Activated B cell treated with CpG ODN at 0.5 μM for 24 hours (primary cell): ENCODE results near the gene PNKP. TPM values are rescaled to one million over a fixed set of nuclear protein-coding genes. Genes with fewer than 3 reads are reported as not detected.

Experiments
- ATAC-seq: fragments of 200-7000 bp; cut with Tn5 transposase; one replicate; pipeline ENCODE4 v1.10.0; 2021; ENCODE audit warnings: low read depth, mild to moderate bottlenecking, moderate library complexity
- CTCF ChIA-PET: fragments of 350-600 bp; sonication (Branson Sonifier 250); formaldehyde crosslinking; loops from one replicate; lab custom pipeline; 2021; ENCODE audit warnings: antibody characterized with exemption; lab: Charles Lee
- POLR2A ChIA-PET: fragments of 350-600 bp; sonication (Branson Sonifier 250); formaldehyde crosslinking; loops from one replicate; lab custom pipeline; 2021; ENCODE audit warnings: antibody characterized with exemption; lab: Charles Lee
- DNase-seq: peaks from one replicate; pipeline ENCODE4 v3.0.0; 2022
- H3K27ac Mint-ChIP-seq: one replicate; pipeline ENCODE4 v1.8.0; 2020; ENCODE audit warnings: mixed read lengths
- H3K27me3 Mint-ChIP-seq: one replicate; pipeline ENCODE4 v1.8.0; 2021; ENCODE audit warnings: mixed read lengths
- H3K36me3 Mint-ChIP-seq: one replicate; pipeline ENCODE4 v1.8.0; 2021; ENCODE audit warnings: low read depth, mixed read lengths
- H3K4me1 Mint-ChIP-seq: one replicate; pipeline ENCODE4 v1.8.0; 2021; ENCODE audit warnings: mixed read lengths
- H3K4me3 Mint-ChIP-seq: one replicate; pipeline ENCODE4 v1.8.0; 2020; ENCODE audit warnings: mild to moderate bottlenecking, mixed read lengths
- H3K9me3 Mint-ChIP-seq: one replicate; pipeline ENCODE4 v1.8.0; 2020; ENCODE audit warnings: mixed read lengths
- intact Hi-C: fragments of 100-400 bp; cut with micrococcal nuclease; formaldehyde crosslinking; loops from one replicate; pipeline ENCODE4 v1.15.1; 2024
- total RNA-seq: library from RNA; stranded (reverse); gene quantifications from 2 replicates; pipeline ENCODE4 v1.2.3, GENCODE V29; 2022
- TF ChIP-seq, protein P1 (sequence below): fragments of 200-600 bp; IDR thresholded peaks from one replicate; pipeline ENCODE4 v1.8.0; 2022; ENCODE audit warnings: antibody characterized with exemption, mild to moderate bottlenecking

The PNKP gene
- total RNA-seq, 1 donor from 2014 or later: 205 TPM

DNA sequence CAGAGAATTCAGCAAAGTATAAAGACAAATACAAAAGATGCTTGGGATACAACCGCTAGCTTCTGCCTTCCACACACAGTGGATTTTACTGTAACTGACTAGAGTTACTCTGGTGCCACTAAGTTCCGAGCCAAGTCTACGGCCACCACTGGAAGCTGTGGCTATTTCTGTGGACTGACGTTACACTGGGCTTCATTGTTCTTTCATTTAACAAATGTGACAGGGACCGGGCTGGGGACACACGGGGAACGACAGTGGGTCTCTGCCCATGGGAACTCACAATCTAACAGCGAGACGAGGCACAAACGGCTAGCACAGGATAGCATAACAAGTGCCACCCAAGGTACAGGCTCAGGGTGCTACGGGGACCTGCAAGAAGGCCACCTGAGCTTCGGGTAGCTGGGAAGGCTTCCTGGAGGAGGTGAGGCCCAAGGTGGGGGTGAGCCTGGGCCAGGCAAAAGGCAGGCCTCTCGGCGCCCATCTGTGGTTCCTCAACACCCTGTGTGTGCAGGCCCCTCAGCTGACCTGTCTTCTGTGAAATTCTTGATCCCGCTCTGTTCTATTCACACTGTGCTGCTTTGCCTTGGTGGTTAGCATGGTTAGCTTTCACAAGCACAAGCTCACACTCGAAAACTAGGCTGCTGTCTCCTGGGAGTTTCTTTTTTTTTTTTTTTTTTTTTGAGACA is 39.6 kb upstream of the PNKP start:
- peak; percentile 18 for ATAC-seq
- Mint-ChIP-seq H3K4me1 (peaks cover 72% of the 10 kb centered on the region), H3K27me3 (no peaks in the 10 kb centered on the region), H3K36me3 (peaks cover 39% of the 10 kb centered on the region), H3K4me3 (peak overlapping the region; percentile 58), H3K9me3 (no peaks in the 10 kb centered on the region), H3K27ac (peak overlapping the region; percentile 65)
- no peak for DNase-seq
- intact Hi-C loops: no loop called here
- TF ChIP-seq, protein P1, sequence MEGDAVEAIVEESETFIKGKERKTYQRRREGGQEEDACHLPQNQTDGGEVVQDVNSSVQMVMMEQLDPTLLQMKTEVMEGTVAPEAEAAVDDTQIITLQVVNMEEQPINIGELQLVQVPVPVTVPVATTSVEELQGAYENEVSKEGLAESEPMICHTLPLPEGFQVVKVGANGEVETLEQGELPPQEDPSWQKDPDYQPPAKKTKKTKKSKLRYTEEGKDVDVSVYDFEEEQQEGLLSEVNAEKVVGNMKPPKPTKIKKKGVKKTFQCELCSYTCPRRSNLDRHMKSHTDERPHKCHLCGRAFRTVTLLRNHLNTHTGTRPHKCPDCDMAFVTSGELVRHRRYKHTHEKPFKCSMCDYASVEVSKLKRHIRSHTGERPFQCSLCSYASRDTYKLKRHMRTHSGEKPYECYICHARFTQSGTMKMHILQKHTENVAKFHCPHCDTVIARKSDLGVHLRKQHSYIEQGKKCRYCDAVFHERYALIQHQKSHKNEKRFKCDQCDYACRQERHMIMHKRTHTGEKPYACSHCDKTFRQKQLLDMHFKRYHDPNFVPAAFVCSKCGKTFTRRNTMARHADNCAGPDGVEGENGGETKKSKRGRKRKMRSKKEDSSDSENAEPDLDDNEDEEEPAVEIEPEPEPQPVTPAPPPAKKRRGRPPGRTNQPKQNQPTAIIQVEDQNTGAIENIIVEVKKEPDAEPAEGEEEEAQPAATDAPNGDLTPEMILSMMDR: no peak
- CTCF ChIA-PET: interaction anchor here (4.6 kb wide), 1 partner anchor 10 kb away, joined by 16 read pairs; no protein-coding TSS in a partner anchor
- POLR2A ChIA-PET: interaction anchor here (0.6 to 14.0 kb wide), 13 partner anchors 10 to 1281 kb away, joined by 3 to 317 read pairs (median 7); partner anchors contain the start of genes AKT1S1, ATF5, IL4I1 and KCNC3

DNA sequence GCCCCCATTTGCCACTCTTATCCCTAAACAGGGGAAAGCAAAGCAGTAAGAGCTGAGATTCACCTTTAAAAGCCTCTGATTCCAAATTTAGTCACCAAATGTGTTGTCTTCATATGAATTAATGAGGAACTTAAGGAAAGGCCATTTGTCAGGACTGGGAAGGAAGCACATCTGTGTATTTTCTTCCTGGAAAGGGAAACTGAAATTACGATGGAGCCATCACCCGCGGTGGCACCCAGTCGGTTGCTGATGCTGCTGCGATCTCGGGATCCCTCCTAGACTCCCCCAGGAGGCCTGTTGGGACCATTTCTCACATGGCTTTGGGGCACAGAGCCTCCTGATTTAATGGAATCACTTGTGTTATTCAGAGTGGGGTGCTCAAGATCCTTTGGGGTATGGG is 36.8 kb upstream of the PNKP start:
- TF ChIP-seq, protein P1: no peak
- intact Hi-C loops: no loop called here
- Mint-ChIP-seq H3K4me3 (no peak overlapping the region), H3K9me3 (no peaks in the 10 kb centered on the region), H3K27ac (peak overlapping the region; percentile 18), H3K27me3 (no peaks in the 10 kb centered on the region), H3K4me1 (peaks cover 55% of the 10 kb centered on the region), H3K36me3 (peaks cover 26% of the 10 kb centered on the region)
- no peak for DNase-seq
- no peak for ATAC-seq
- ChIA-PET CTCF (interaction anchor here (4.6 kb wide), 1 partner anchor 13 kb away, joined by 16 read pairs; no protein-coding TSS in a partner anchor), POLR2A (interaction anchor here (1.1 to 1.7 kb wide), 2 partner anchors 16 to 25 kb away, joined by 4 to 9 read pairs; partner anchors contain the start of genes ATF5 and NUP62)

DNA sequence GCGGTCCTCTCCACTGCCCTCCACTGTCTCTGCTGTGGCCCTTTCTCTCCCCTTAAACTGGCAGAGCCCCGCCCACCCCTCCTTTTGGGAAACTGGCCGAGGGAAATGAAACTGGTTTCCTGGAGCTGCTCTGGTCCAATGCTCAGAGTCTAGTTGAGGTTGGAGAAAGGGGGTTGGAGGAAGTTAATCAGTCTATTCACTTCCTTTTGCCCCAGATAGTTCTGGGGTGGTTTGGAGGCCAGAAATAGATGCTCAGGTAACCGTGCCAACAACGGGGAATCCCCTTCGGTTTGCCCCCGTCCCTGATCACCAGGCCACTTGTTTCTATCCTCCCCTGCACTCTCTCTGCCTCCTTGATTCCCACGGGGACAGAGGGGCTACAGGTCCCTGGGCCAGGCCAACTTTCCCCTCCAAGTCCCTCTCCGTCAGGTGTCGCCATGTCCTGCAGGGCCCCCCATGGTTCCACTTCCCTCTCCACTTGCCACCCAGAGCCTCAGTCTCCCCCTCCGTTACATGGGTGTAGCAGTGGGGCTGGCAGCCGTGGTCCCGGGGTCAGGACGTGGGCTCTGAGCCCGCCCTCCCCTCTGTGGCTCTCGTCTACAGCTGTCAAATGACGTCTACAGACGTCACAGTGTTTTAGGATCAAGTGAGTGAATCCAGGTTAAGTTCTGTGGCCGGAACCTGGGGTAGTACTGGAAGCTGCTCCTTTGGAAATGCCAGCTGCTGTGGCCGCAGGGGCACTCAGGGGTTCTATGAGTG is 29.7 kb upstream of the PNKP start, which contains the start of gene IL4I1:
TSS of gene IL4I1 (minus strand) at position 25 of the 759 bp plus-strand sequence. CDS start 727 bp downstream, outside the sequence.
- Mint-ChIP-seq H3K27me3 (no peaks in the 10 kb centered on the region), H3K9me3 (no peaks in the 10 kb centered on the region), H3K4me1 (peaks cover 67% of the 10 kb centered on the region), H3K27ac (peak within 1 kb of the TSS; percentile 99), H3K36me3 (peaks cover 8% of the 10 kb centered on the region), H3K4me3 (peak within 1 kb of the TSS; percentile 87)
- TF ChIP-seq, protein P1: no peak
- DNase-seq (peak; percentile 76), ATAC-seq (peak; percentile 72)
- CTCF ChIA-PET: interaction anchor here (1.1 kb wide), 1 partner anchor 20 kb away, joined by 4 read pairs; no protein-coding TSS in a partner anchor
- intact Hi-C loops: loop anchor here (1.0 to 10.0 kb wide), 5 partner anchors 14 to 562 kb away; partner anchors contain the start of genes AKT1S1, ATF5, CD37 and NUP62
- POLR2A ChIA-PET: interaction anchor here (0.6 to 11.5 kb wide), 23 partner anchors 9 to 1533 kb away, joined by 3 to 317 read pairs (median 5); partner anchors contain the start of genes AKT1S1, ATF5, FUZ and MED25

DNA sequence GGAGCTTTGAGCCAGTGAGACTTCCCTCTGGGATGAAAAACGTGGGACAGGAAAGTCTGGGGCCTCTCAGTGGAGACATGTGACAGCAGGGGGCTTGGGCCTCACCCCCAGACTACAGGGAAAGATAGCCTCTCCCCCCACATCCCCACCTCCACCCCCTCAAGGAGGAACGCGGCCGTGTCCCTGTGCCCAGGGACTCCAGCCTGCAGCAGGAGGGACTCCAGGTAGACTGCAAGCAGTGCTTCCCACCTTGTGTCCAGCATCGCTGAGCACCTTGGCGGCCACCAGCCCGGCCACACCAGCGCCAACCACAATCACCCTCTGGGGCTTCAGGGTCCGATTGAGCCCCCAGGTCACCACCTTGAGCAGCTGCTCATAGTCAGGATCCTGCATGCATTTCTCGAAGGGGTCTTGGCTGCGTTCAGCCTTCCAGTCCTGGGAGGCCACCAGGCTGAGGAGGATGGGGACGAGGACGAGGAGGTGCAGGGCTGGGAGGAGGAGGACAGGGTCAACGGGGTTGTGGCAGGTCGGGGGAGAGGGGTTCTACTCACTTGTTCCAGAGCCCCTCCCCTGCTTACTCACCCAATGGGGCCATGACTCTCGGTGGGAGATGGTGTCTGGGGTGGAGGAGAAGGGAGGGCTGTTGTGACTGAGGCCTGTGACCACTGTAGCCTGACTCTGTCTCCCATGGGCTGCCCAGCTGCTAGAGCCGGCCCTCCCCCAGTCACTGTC is 28.4 kb upstream of the PNKP start:
- intact Hi-C loops: loop anchor here (10.0 kb wide), 1 partner anchor 561 kb away; the partner anchor contains the start of gene CD37
- CTCF ChIA-PET: interaction anchor here (1.4 kb wide), 1 partner anchor 20 kb away, joined by 4 read pairs; no protein-coding TSS in a partner anchor

More for the DNA sequence above, 28.4 kb upstream of the PNKP start:
- TF ChIP-seq, protein P1: no peak
- Mint-ChIP-seq H3K9me3 (no peaks in the 10 kb centered on the region), H3K4me1 (peaks cover 70% of the 10 kb centered on the region), H3K27ac (peak overlapping the region; percentile 99), H3K36me3 (peaks cover 8% of the 10 kb centered on the region), H3K4me3 (peak overlapping the region; percentile 87), H3K27me3 (no peaks in the 10 kb centered on the region)
- DNase-seq (no peak), ATAC-seq (no peak)
- POLR2A ChIA-PET: interaction anchor here (0.8 to 11.5 kb wide), 7 partner anchors 16 to 128 kb away, joined by 3 to 317 read pairs (median 8); partner anchors contain the start of genes AKT1S1, AP2A1, ATF5 and NUP62
